ENCODE measurements around the gene NEU4.
A peak's percentile ranks its signal among the peaks of the same experiment; 100 is the strongest.

The NEU4 gene

DNA sequence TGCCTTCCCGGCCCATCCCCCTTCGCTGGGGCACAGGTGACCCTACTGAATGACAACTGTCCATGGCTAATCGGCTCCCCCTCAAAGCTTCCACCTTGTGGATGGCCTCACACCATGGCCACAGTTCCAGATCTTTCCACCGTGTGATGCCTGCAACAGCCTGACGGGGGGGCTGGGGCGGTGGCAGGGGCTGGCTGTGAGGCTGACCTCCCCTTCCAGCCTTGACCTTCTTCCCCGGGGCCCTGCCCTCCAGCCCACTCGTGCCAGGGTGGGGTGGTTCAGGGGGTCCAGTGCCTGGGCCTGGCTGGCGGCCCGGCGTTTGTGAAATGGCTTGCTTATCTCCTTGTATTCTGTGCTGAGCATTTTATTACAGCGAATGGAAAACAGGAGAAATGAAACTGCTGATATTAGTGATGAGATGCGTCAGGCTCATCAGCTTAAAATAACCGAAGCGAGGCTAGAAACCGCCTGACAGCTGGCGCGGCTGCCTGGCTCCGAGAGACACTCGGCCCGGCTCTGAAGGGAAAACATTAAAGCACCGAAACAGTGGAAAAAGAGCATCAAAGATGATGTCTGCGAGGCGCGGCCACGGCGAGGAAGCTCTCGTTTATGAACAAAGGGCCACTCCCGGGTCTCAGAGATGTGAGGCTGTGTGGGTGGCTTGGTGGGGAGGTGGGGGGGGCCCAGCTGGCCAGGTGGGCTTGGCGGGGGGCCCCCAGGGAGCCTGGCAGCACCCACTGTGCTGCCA is 50.6 kb downstream of the NEU4 start:
- FAIRE-seq (peak; percentile 96), DNase-seq (ENCODE audit: extremely low spot score, insufficient read length, low read depth) (peak; percentile 62)

- no peak for DNase-seq (ENCODE audit: extremely low spot score, insufficient read length, low read depth)
- no peak for FAIRE-seq
These were observed 51.4 kb downstream of the NEU4 start for GRCh38 chr2:241860184-241861078.

GRCh38 chr2:241861264-241861663 is 52.3 kb downstream of the NEU4 start:
- DNase-seq (ENCODE audit: extremely low spot score, insufficient read length, low read depth) (no peak), FAIRE-seq (no peak)

GRCh38 chr2:241862093-241862492 is 53.1 kb downstream of the NEU4 start:
- DNase-seq (ENCODE audit: extremely low spot score, insufficient read length, low read depth) = no peak
- FAIRE-seq = no peak

- FAIRE-seq (no peak), DNase-seq (ENCODE audit: extremely low spot score, insufficient read length, low read depth) (no peak)
These were observed 54.0 kb downstream of the NEU4 start for GRCh38 chr2:241862775-241863535.

DNA sequence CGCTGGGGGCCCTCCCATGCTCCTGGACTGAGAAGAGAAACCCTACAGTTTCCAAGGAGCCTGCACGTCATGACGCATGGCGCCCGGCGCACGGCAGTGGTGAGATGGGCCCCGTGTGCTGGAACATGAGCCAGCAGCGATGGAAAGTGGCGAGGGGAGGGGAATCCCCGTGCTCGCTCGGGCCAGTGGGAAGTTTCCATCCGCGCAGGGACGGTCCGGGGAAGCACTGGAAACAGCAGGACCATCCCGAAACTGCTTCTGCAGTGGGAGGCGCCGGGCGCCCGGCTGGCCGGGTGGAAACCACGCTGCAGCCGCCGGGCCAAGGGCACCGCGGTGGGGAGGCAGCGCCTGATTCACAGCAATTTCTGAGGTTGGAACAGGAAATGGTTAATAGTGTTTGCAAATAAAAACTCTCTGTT is 54.6 kb downstream of the NEU4 start:
- DNase-seq (ENCODE audit: extremely low spot score, insufficient read length, low read depth) (no peak), FAIRE-seq (peak; percentile 82)

DNA sequence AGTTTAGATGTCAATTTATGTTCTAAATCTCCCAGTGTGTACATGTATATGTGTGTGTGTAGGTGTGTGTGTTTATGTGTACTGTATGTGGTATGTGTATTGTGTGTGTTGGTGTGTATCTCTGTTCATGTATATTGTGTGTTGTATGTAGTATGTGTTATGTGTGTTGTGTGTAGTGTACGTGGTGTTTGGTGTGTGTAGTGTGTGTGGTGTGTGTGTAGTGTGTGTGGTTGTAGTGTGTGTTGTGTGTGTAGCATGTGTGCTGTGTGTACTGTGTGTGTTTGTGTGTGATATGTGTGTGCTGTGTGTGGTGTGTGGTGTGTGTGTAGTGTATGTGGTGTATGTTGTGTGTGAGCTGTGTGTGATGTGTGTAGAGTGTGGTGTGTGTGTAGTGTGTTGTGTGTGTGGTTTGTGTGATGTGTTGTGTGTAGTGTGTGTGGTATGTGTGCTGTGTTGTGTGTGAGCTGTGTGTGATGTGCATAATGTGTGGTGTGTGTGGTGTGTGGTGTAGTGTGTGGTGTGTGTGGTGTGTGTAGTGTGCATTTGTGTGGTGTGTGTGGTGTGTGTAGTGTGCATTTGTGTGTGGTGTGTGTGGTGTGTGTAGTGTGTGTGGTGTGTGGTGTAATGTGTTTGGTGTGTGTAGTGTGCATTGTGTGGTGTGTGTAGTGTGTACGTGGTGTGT is 55.3 kb downstream of the NEU4 start:
- DNase-seq (ENCODE audit: extremely low spot score, insufficient read length, low read depth) = no peak

GRCh38 chr2:241864850-241865213 is 55.8 kb downstream of the NEU4 start:
- FAIRE-seq (no peak), DNase-seq (ENCODE audit: extremely low spot score, insufficient read length, low read depth) (no peak)

More for the DNA sequence above, 55.3 kb downstream of the NEU4 start:
- peak; percentile 82 for FAIRE-seq

DNA sequence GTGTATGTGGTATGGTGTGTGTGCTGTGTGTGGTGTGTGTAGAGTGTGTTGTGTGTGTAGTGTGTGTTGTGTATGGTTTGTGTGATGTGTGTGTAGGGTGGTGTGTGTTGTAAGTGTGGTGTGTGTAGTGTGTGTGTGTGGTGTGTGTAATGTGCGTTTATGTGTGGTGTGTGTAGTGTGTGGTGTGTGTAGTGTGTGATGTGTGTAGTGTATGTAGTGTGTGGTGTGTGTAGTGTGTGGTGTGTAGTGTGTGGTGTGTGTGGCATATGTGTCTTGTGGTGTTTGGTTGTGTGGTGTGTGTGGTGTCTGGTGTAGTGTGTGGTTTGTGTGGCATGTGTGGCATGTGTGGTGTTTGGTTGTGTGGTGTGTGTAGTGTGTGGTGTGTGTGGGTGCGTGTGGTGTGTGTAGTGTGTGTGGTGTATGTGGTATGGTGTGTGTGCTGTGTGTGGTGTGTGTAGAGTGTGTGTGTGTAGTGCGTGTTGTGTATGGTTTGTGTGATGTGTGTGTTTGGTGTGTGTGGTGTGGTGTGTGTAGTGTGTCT is 56.5 kb downstream of the NEU4 start:
- FAIRE-seq = peak; percentile 82

DNA sequence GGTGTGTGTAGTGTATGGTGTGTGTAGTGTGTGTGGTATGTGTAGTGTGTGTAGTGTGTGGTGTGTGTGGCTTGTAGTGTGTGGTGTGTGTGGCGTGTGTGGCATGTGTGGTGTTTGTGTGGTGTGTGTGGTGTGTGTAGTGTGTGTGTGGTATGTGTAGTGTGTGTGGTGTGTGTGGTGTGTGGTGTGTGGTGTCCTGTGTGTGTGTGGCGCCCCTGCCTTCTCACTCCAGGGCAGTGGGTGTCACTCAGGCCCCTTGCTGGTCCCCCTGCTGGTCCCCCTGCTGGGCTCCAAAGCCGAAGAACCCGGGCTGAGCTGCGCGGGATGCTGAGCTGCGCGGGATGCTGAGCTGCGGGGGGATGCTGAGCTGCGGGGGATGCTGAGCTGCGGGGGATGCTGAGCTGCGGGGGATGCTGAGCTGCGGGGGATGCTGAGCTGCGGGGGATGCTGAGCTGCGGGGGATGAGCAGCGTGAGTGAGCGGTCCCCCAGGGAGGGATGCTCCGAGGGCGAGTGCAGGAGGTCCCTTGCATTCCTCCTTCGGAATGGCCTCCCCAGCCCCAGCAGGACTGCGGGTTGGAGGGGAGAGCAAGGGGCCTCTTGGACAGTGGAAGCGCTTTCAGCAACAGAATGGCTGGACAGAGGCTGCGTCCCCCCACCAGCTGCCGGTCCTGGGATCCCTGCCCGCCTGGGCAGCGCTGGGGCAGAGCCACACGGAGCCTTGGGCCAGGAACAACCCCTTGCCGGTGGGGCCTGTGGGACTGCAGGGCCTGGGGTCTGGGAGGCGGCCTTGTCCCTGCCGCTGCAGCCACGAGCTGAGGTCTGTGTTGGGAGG is 57.2 kb downstream of the NEU4 start:
- DNase-seq (ENCODE audit: extremely low spot score, insufficient read length, low read depth) (no peak), FAIRE-seq (no peak)

More for the DNA sequence above, 56.5 kb downstream of the NEU4 start:
- no peak for DNase-seq (ENCODE audit: extremely low spot score, insufficient read length, low read depth)

Measured in GM18507 (cell line).